Kidney (tissue), 14 donors: ENCODE data around the gene PPARG. TPM values are rescaled to one million over a fixed set of nuclear protein-coding genes. Genes with fewer than 3 reads are reported as not detected.

Source experiments
- DNase-seq, 5 donors: peaks; one replicate each; pipeline ENCODE4 v3.0.0-alpha.2; 2013 to 2020
- FAIRE-seq: peaks from 2 replicates; lab custom pipeline; 2012; peaks lifted over from hg19 to GRCh38; lab: Jason Lieb, UNC
- H3K27ac ChIP-seq, 2 donors: one replicate each; pipeline ENCODE4 v1.7.0; 2013; ENCODE audit warnings: low read depth in 2 of 2, low read length in 2 of 2, inconsistent platforms in 1 of 2
- H3K27me3 ChIP-seq: one replicate; pipeline ENCODE4 v1.7.1; 2013; ENCODE audit warnings: low read length, inconsistent platforms; ENCODE audit not compliant: control insufficient read depth, insufficient read depth
- H3K36me3 ChIP-seq, 3 donors: one replicate each; pipeline versions ENCODE4 v1.7.0 to v1.7.1; 2013; ENCODE audit warnings: low read length in 3 of 3, control low read depth in 1 of 3, inconsistent platforms in 1 of 3; ENCODE audit not compliant: insufficient read depth in 3 of 3, control insufficient read depth in 2 of 3
- H3K4me1 ChIP-seq, 3 donors: one replicate each; pipeline versions ENCODE4 v1.7.0 to v1.7.1; 2013; ENCODE audit warnings: low read length in 3 of 3, inconsistent platforms in 1 of 3, low read depth in 1 of 3; ENCODE audit not compliant: control insufficient read depth in 2 of 3, insufficient read depth in 2 of 3
- H3K4me3 ChIP-seq, 3 donors: one replicate each; pipeline versions ENCODE4 v1.7.0 to v1.8.1; 2013; ENCODE audit warnings: low read length in 3 of 3, control low read depth in 1 of 3, inconsistent platforms in 1 of 3
- H3K9ac ChIP-seq, 3 donors: one replicate each; pipeline versions ENCODE4 v1.7.0 to v1.7.1; 2013; ENCODE audit warnings: low read length in 3 of 3, control low read depth in 1 of 3, inconsistent platforms in 1 of 3
- H3K9me3 ChIP-seq, 3 donors: one replicate each; pipeline versions ENCODE4 v1.7.0 to v1.7.1; 2013; ENCODE audit warnings: low read length in 3 of 3, control low read depth in 1 of 3, inconsistent platforms in 1 of 3; ENCODE audit not compliant: control insufficient read depth in 2 of 3, insufficient read depth in 1 of 3
- CTCF ChIP-seq: IDR thresholded peaks from 3 replicates; pipeline ENCODE4 v1.5.1; 2012; ENCODE audit warnings: mild to moderate bottlenecking, moderate library complexity, borderline replicate concordance; ENCODE audit not compliant: insufficient read depth; ENCODE audit errors: extremely low read depth
- intact Hi-C: fragments of 100-400 bp; cut with DNase I; formaldehyde crosslinking; loops from one replicate; pipeline ENCODE4 v1.11.1; 2022
- polyA plus RNA-seq: library from polyadenylated mRNA; stranded (reverse); fragments of 350-450 nt; fragmentation: Illumina TruSeq; extraction: RNeasy Lipid Tissue Mini Kit (QIAGEN cat#74804); gene quantifications from one replicate; pipeline ENCODE4 v1.2.3, GENCODE V29; 2014; ENCODE audit warnings: low read depth, low replicate concordance; ENCODE audit not compliant: insufficient read depth
- total RNA-seq: library from RNA; stranded (reverse); fragmentation: NEBNext Ultra II Directional; extraction: Animal tissue kit (Norgen Biotek cat#: 25700); gene quantifications from one replicate; pipeline ENCODE4 v1.2.1, GENCODE V29; 2021
- donor health status: control.
- donor health status: control.
- donor health status: control.
- donor health status: control.
- donor health status: control.
- donor health status: DM: yes; HTN: yes; CAD: no.
- donor health status: Normal renal cell carcinoma (clear cell type).

The PPARG gene
- total and polyA plus RNA-seq, 2 donors from 2014 or later: 19.0 to 19.2 TPM

DNA sequence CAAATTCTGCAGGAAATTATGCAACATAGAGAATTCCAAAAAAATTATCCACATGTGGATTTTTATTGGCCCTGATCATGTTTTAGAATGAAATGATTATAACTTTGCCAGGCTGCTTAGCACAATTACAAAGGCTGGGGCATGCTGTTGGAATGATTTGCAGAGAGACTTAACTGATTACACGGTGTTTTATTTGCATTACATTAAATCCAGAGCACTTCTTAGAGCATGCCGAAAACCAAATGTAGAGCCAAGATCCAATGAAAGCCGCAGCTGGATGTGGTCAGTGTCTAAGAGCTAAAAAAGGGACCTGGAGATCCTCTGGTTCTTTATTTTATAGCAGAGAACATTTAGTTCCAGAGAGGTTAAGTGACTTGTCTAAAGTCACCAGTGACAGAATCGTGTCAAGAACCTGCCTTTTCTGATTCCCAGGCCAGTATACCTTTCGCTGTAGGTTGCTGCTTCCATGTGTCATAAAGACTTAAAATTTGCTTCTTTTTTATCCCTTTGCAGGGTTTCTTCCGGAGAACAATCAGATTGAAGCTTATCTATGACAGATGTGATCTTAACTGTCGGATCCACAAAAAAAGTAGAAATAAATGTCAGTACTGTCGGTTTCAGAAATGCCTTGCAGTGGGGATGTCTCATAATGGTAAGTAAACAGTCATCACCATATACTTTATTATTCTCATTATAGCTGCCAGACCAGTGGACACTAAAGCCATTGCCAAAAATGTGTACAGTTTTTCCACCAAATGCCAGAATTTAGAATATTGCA is 103.4 kb downstream of the PPARG start:
- FAIRE-seq (no peak), DNase-seq (peak in 1 of 5 donors; percentile 72)
- Histone ChIP-seq H3K9me3 (no peaks in the 10 kb centered on the region), H3K36me3 (no peaks in the 10 kb centered on the region), H3K27me3 (no peaks in the 10 kb centered on the region), H3K4me3 (no peak overlapping the region), H3K4me1 (no peaks in the 10 kb centered on the region), H3K27ac (no peak overlapping the region), H3K9ac (no peak overlapping the region)
- intact Hi-C loops: no loop called here
- TF ChIP-seq CTCF: no peak

DNA sequence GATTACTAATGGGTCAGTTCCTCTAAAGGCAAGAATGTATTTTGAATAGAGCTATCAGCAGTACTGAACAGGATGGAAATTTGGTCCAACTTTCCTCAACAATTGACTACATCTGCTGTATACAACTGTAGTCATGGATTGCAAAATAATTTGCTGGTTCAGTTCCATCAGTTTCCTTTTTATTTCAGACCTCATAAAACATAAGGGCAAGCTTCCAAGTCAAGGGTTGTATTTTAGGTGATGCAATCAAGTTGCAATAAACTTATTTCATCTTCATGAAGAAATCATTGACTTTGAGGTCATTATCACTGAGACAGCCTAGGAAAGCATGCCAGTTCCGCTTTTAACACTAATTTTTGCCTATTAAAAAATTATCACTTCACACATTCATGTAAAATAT is 105.0 kb downstream of the PPARG start:
- no peak overlapping the region for H3K27ac ChIP-seq
- no peaks in the 10 kb centered on the region for H3K27me3 ChIP-seq
- no peak for TF ChIP-seq CTCF
- H3K9ac ChIP-seq: no peak overlapping the region
- FAIRE-seq: no peak
- no peak overlapping the region for H3K4me3 ChIP-seq
- intact Hi-C loops: no loop called here
- no peaks in the 10 kb centered on the region for H3K36me3 ChIP-seq
- no peaks in the 10 kb centered on the region for H3K4me1 ChIP-seq
- DNase-seq: peak in 1 of 5 donors; percentile 37
- H3K9me3 ChIP-seq: no peaks in the 10 kb centered on the region

- no peak for FAIRE-seq
- Histone ChIP-seq H3K27me3 (no peaks in the 10 kb centered on the region), H3K9ac (no peak overlapping the region), H3K4me3 (no peak overlapping the region), H3K4me1 (no peaks in the 10 kb centered on the region), H3K9me3 (no peaks in the 10 kb centered on the region), H3K27ac (no peak overlapping the region), H3K36me3 (no peaks in the 10 kb centered on the region)
- no peak for TF ChIP-seq CTCF
- DNase-seq: peak in 1 of 5 donors; percentile 37
- intact Hi-C loops: no loop called here
Measured at GRCh38 chr3:12394569-12395271, 105.8 kb downstream of the PPARG start.
